NCI-H1092 (cell line): ENCODE data around the gene MAP3K9.
"Not testable (repeated sequence)": the region's sequence is repeated elsewhere in the genome, so short reads cannot be mapped to it uniquely, and the experiment has no call there.

ENCODE experiments used
- DNase-seq: peaks from one replicate; lab custom pipeline; 2025; lab: John Stamatoyannopoulos, UW

MAP3K9 gene

DNA sequence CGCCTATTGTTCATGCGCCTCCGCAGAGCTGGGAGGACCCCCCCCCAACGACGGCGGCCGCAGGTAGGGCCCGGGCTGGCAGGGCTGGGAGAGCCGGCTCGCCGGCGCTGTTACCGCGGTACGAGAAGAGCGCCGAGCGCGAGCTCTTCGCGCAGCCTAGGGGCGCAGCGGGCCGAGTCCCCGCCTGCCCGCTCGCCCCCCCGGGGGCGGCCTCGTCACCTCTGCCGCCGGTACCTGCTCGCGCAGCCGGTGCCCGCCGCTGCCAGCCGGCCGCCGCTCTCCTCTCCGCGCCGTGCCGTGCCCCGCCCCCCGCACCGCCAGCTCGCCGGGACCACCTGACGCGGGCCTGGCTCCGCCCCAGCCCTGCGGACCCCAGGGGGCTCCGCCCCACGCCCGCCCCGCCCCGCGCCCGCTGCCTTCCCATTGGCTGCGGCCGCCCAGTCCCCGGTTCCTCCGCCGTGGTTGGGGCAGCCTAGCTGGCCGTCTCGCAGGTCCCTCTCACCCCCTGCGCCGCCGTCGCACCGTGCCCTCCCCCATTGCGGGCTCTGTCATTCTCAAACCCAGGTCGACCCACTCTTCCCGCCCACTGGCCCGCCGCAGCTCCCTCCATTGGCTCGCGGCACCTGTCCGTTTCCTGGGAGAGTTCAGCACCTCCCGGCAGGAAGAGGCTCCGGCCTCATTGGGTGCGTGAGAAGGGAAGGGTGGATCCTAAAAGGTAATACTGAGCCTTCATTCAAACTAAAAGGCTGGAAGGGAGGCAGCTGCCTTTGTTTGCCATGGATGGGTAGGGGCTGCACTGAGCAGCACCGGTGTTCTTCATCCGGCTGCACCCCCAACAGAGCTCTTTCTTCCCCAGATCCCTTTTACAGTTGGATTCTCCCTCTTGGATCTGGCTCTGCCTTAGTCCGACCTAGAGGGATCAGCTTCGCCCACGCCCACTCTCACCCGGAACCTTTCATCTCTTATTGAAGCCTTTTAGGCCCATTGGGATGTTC lies at the start of gene MAP3K9:
MAP3K9 (minus strand) TSS at position 289 of the 995 bp plus-strand sequence. CDS start 342 bp downstream, outside the sequence.
- DNase-seq = peak; percentile 96

DNA sequence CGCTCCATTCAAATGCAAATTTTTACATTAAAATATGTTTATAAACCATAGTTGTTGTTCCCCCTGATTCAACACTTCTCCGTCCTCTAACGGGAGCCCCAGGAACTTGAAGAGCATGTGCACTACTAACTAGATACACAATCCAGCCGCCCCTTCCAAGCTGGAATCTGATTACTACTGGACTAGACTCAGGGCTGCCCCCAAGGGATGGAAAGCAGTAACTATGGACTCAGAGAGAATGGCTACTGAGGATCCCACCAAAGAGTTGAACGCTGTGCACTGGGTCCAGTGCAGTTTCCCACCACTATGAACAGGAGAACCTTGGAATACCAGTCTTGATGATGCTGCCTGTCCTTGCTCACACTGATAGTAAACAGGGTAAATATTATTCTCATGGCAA lies 49.3 kb upstream of the MAP3K9 start:
- DNase-seq = no peak

DNA sequence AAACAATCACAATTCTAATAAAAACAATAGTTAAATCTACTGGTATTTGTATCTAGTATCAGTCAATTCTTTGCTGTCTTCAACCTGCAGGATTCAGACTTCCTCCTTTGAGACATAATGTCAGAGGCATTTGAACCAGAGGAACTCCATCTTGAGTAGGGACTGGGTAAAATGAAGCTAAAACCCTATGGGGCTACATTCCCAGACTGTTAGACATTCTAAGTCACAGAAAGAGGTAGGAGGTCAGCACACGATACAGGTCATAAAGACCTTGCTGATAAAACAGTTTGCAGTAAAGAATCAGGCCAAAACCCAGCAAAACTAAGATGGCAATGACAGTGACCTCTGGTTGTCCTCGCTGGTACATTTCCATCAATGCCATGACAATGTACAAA lies 48.2 kb upstream of the MAP3K9 start:
- no peak for DNase-seq

DNA sequence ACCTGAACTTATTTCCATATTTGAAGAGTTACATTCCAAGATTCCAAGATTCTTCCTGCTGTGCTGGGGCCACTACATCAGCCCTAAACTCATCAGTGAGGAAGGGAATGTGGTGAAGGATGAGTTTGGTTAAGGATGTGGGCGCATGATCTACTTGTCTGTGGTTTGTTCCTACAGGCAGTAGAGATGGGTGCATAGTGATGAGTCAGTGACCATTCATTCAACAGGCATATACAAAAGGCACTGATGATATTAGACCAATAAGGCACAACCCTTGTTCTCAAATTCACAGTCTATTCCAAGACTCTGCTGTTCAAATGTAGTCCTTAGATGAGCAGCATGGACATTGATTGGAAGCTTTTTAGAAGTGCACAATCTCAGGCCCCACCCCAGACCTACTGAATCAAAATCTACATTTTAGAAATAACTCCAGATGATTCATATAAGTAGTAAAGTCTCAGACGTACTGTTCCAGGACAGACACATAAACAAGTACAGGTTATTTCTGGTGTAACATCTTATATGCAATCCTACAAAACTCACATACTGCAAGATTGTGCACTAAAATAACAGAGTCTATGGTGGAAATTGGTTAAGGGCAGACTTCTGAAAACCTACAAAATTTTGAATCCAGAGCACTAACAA lies 47.7 kb upstream of the MAP3K9 start:
- no peak for DNase-seq

DNA sequence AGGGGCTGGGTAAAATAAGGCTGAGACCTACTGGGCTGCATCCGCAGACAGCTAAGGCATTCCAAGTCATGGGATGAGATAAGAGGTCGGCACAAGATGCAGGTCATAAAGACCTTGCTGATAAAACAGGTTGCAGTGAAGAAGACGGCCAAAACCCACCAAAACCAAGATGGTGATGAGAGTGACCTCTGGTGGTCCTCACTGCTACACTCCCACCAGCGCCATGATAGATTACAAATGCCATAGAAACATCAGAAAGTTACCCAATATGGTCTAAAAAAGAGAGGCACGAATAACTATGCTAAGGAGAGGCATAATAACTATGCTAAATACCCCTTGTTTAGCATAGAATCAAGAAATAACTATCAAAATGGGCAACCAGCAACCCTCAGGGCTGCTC lies 46.2 kb upstream of the MAP3K9 start:
- DNase-seq = no peak

DNA sequence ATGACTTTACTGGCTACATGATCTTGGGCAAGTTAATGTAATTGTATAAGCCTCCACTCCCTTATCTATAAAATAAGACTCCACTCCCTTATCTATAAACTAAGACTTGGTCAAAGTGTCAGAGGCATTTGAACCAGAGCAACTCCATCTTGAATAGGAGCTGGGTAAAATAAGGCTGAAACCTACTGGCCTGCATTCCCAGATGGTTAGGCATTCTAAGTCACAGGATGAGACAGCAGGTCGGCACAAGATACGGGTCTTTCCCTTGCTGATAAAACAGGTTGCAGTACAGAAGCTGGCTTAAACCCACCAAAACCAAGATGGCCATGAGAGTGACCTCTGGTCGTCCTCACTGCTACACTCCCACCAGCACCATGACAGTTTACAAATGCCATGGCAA lies 44.3 kb upstream of the MAP3K9 start:
- not testable (repeated sequence) for DNase-seq

DNA sequence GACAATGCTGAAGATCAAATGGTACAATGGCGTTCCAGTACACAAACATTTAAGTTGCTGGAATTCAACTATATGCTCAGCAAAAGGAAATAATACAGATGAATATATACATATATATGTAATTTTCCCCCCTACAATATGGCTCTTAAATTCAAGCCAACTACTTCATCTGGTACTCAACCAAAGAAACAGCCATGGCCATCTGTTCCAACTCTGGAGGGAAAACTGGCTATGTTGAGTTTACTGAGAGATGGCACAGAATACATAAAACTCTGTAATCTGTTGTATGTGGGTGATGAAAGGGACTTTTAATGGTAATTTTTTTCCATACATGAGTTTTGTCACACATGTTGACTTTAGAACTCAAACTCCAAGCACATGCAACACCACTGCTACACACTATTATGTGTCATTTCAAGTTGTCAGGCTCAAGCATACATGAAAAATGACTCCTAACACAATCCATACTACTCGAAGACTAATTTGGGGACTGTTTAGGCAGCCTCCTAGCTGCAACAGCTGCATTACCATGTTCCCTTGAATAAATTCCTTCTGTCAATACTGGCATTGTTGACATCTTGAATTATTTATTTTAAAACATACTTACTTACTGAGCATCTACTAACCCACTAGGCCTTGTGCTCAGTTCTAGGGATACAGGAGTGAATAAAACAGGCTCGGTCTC lies 38.2 kb upstream of the MAP3K9 start:
- no peak for DNase-seq

DNA sequence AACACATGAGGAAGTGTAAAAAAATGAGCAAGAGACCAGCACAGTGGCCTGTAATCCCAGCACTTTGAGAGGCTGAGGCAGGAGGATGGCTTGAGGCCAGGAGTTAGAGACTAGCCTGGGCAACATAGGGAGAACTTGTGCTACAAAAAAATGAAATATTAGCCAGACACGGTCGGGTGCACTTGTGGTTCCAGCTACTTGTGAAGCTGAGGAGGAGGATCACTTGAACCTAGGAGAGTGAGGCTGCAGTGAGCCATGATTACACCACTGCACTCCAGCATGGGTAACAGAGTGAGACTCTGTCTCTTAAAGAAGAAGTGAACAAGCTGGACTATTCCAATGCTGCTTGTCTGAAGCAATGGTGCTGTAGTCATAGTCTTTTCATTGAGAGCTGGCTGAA lies 36.3 kb upstream of the MAP3K9 start:
- DNase-seq = no peak

DNA sequence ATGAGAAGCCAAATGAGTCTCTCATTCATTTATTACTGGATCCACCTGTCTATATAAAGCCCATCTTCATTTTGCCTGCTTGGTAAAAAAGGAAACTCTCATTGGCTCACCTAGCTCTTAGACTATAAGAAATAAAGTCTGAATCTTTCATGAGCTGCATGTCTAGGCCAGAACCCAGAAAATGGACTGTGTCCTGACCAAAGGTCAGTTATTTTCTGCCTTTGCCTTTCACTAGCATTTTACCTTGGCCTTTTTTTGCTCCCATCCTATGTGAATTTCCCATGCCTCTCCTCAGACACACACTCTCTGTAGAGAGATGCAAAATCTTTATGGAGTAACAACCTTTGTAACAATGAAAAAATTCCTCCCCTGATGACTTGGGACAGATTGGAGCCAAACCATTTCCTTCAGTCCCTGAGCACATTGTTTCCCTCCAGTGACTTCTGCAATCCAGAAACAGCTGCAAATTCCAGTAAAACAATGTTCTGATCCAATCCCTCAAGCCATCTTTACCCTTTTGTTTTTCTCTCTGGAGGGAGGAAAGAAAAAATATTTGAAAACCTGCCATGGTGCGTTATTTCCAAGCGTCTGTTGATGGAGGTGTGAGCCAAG lies 33.6 kb upstream of the MAP3K9 start:
- DNase-seq = no peak

DNA sequence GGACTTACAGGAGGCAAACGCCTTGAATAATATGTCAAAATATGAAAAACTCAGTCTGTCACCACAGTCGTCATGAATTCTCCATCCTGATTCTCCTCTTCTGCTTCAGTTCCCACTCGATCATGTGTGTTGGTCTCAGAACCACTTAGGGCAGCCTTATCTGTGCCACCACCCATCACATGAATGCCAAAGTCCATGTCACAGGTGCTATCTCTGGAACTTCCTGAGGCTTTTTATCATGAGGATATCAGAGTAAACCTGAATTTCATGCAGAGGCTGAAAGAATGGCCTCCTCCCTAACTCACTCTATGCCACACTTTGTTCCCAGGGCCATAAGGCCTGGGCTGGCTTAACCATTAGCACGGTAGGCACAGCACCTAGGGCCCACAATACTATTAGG lies 28.8 kb upstream of the MAP3K9 start:
- DNase-seq = no peak

DNA sequence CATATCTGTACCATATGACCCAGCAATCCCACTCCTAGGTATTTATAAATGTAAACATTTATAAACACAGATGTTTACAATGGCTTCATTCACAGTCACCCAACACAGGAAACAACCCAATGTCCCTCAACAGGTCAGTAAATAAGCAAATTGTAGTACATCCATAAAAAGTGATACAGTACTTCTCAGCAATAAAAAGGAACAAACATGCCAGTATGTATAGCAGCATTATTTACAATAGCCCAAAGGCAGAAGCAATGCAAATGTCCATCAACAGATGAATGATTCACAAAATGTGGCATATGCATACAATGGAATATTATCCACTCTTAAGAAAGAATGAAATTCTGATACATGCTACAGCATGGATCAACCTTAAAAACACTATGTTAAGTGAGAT lies 27.6 kb upstream of the MAP3K9 start:
- no peak for DNase-seq

DNA sequence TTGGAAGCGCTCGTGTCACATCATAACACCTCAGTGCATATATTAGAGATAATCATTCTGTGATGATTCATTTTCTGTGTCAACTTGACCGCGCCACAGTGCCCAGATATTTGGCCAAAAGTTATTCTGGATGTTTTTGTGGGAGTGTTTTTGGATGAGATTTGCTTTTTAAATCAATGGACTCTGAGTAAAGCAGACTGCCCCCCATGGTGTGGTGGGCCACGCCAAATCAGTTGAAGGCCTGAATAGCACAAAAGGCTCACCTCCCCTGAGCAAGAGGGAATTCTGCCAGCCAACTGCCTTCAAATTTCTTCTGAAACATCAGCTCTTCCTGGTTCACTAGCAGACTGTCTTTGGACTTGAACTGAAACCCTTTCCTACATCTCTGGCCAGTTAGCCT lies 24.6 kb upstream of the MAP3K9 start:
- no peak for DNase-seq

DNA sequence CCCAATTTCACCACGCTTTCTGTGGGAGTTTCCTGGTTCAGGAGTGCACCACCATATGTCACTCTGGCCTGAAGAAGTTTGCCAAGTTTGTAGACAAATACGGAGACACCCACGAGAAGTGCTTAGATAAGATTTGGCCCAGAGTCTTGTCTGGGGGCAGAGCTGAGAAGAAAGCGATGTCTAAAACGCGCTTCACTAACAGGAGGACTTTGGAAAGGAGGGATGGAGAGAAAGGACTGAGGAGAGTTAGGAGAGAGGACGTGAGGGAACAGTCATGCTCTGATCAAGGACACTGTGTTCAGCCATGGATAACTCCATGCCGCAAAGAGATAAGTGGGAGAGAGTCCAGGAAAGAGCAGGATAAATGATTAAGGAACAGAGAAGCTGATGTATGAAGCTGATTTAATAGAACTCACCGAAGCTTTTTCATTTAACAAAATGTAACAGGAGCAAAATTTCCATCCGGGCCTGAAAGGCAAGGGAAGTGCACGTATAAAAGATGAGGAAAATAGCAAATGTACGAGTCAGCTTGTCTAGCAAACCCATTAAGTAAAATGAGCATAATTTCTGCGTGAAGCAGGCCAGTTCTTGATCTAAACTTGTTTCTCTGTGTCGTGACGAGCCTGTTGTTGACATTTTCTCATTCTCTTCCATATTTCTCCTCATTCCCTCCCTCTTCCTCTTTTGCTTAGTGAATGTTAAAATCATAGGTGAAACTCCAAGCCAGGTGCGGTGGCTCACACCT lies 23.4 kb upstream of the MAP3K9 start:
- DNase-seq = no peak

DNA sequence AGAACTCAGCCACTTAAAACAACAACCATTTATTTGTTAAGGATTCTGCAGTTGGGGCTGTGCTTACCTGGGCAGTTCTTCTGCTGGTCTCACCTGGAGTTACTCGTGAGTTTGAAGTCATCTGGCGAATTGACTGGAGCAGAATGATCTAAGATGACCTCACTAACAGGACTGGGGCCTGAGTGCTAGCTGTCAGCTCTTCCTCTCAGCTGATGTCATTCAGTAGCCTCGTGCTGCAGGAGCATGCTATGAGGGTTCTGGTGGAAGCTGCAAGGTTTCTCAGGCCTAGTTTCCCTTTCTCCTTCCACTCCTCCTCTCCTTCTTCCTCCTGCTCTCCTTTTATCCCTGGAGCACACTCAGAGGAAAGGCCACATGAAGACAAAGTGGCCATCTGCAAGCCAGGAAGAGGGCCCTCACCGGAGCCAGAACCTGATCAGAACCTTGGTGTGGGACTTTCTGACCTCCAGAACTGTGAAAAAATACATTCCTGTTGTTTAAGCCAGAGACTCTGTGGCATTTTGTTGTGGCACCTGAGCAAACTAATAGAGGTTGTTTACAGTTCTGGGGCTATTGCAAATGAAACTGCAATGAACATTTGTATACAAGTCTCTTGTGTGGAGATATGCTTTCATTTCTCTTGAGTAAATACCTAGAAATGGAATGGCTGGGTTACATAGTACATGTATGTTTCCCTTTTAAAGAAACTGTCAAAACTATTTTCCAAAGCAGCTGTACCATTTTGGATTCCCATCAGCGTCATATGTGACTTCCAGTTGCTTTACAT lies 21.9 kb upstream of the MAP3K9 start:
- DNase-seq = no peak

DNA sequence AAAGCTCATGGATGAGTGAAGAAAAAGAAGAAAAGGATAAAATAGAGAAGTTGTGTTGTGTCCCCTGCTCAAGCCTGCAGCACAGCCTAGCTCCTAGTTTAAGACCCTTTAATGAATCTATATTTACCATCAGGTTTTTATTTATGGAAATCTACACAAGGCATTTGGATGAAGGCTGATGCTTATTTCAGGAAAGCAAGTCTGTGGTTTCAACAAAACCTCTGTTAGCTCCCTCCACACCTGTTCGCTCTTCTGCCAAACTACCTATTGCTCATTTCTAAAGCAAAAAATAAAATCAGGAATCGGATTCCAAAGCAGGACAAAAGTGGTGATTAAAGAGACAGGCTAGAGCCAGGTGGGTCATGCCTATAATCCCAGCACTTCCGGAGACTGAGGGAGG lies 18.9 kb upstream of the MAP3K9 start:
- no peak for DNase-seq

DNA sequence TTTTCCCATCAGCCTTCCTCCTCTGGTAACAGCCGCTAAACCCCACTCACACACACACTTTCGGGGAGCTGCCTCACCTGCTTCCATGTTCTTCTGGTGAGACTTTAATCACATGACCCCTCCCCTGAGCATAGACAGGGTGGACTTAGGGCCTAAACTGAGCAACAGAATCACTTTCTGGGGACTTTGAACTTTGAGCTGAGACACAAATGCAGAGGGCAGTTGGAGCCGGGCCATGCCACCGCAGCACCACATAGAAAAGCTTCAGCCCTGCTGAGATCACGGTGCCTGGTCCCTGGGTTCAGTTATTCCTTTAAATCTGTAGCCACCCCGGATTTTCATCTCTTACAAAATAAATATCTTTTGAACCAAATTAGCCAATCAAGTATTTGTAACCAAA lies 18.4 kb upstream of the MAP3K9 start:
- no peak for DNase-seq

DNA sequence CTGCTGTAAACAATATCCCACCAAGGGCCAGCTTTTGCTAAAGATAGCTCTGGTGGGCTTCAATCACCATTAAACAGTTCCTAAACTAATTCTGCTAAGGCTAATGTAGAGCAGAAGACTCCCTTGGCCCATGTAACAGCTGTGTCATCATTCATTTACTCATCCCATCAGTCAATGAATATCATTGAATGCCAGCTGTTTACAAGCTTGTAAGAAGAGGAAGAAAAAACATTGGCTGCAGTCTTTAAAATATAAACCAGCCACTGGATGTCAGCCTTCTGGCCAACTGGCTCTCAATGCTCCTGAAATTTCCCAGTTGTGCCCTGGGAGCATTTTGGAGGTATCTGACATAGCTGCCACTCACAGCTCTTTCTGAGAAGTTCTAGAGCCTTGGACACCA lies 18.0 kb upstream of the MAP3K9 start:
- no peak for DNase-seq

DNA sequence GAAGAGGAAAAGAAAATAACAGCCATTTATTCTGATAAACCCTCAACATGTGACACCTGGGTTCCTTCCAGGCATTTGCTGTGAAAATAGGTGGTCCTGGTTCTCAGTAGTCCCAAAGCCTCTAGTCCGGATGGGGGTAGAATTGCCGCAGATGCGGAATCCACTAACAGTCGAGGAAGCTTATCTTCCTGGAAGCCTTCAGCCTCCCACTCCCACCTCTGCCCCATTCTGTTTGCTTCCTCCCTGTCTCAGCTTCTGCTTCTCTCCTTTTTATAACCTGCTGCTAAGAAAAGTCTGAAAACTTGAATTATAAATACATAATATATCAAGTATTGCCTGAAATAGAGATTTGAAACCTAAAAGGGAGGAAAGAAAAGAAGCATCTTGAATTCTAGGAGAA lies 14.0 kb upstream of the MAP3K9 start:
- DNase-seq = no peak

DNA sequence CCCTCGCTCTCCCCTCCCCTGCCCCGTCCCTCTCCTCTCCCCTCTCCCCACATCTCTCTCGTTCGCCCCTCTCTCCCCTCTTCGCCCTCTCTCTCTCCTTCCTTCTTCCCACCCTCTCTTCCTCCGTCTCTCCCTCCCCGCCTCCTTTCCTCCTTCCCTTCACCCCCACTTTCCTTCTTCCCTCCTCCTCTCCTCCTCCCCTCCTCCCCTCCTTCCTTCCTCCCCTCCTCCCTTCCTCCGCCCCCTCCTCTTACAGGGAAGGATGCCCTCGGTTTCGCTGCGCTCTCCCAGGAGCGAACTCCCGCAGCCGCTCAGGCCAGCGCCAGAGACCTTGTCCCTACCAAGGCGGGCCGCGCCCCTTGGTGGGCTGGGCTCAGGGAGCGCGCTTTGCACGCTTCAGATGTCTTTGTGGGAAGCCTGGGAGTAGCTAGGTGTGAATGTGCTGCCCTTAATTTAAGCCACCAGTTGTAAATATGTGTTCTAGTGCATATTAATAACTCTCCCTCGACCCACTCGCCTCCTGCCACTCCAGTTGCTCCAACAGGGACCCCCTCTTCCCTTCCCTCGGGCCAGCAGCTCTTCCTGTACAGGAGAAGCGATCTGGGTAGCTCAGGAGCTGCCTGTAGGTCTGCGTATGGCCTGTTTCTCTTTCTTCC lies 13.3 kb upstream of the MAP3K9 start:
- peak; percentile 17 for DNase-seq
